Uterus (tissue), 4 donors: ENCODE measurements around the gene NRF1. TPM values are rescaled to one million over a fixed set of nuclear protein-coding genes. Genes with fewer than 3 reads are reported as not detected.

ENCODE experiments used
- DNase-seq, 2 donors: peaks; one replicate each; pipeline ENCODE4 v3.0.0-alpha.2; 2019 to 2020
- H3K27ac ChIP-seq, 2 donors: fragments of 200-600 bp; sonication (generic); 1 replicate in 1 of 2; 2 replicates in 1 of 2; pipeline ENCODE4 v1.5.1; 2016 to 2018
- H3K27me3 ChIP-seq, 2 donors: fragments of 200-600 bp; sonication (generic); one replicate each; pipeline ENCODE4 v1.5.1; 2018 to 2019; ENCODE audit warnings: control low read depth in 1 of 2
- H3K36me3 ChIP-seq, 2 donors: fragments of 200-600 bp; sonication (generic); one replicate each; pipeline ENCODE4 v1.5.1; 2019; ENCODE audit warnings: control low read depth in 1 of 2
- H3K4me1 ChIP-seq, 2 donors: fragments of 200-600 bp; sonication (generic); one replicate each; pipeline ENCODE4 v1.5.1; 2018 to 2019; ENCODE audit warnings: control low read depth in 1 of 2
- H3K4me3 ChIP-seq, 2 donors: fragments of 200-600 bp; sonication (generic); 1 replicate in 1 of 2; 2 replicates in 1 of 2; pipeline ENCODE4 v1.5.1; 2018 to 2019; ENCODE audit warnings: mild to moderate bottlenecking in 1 of 2
- H3K9me3 ChIP-seq, 2 donors: fragments of 200-600 bp; sonication (generic); one replicate each; pipeline ENCODE4 v1.5.1; 2019; ENCODE audit warnings: control low read depth in 1 of 2
- POLR2A ChIP-seq, 2 donors: fragments of 450-650 bp; IDR thresholded peaks; one replicate each; pipeline ENCODE4 v1.6.1; 2016; ENCODE audit warnings: antibody characterized with exemption in 2 of 2, mild to moderate bottlenecking in 1 of 2, moderate library complexity in 1 of 2
- intact Hi-C: fragments of 100-400 bp; cut with DNase I; formaldehyde crosslinking; loops from one replicate; pipeline ENCODE4 v1.15.1; 2023; ENCODE audit warnings: low total_unique reads
- total RNA-seq, 4 donors: library from RNA; depleted of rRNA in 3 of 4; stranded (reverse); fragments of >200 nt in 3 of 4; gene quantifications; one replicate each; pipeline versions ENCODE4 v1.1.0 to v1.2.4, GENCODE V29; 2014 to 2023
- TF ChIP-seq, protein P1 (sequence below), 4 experiments: fragments of 200-600 bp in 2 of 4; fragments of 450-650 bp in 2 of 4; sonication (generic) in 2 of 4; IDR thresholded peaks; one replicate each; pipeline ENCODE4 v1.5.1; 2016 to 2019; ENCODE audit warnings: antibody characterized with exemption in 4 of 4, mild to moderate bottlenecking in 2 of 4, moderate library complexity in 1 of 4
- donor health status: DM: yes; HTN: yes; CAD: no.

NRF1 gene
- total RNA-seq, 4 donors from 2014 or later = 18.2 to 56.5 (median 40.4) TPM

DNA sequence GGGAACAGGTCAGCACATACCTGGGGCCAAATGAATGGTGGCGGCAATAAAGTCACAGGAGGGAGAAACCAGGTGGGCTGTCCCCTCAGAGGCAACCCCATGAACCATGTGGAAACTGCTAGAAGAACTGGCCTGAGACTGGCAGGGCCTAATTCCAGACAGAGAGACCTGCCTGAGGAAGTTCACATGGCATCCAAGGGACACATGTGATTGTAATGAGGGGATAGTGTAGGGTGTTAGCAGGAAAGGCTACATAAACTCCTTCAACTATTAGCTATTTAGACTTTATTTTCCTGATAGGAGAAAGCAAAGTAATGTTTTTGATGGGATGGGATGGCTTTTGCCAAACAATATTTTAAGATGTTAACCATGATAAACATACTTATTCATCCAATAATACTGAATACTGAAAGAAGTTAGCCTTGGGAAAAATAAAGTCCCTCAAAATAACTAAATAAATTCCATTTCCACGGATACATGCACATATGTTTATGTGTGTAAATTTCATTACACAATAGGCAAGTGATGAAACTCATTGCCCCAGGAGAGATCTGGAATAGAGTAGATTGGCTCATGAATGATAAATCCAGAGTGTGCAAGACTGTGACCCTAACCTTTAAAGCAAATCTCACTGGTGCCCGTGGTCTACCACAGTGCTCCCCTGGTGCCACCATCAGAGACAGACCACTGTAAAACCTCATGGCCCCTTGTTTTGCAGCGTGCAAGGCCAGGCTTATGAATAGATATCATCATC lies 137.0 kb downstream of the NRF1 start:
- DNase-seq = no peak
- Histone ChIP-seq H3K4me3 (no peak overlapping the region), H3K27ac (no peak overlapping the region), H3K36me3 (no peaks in the 10 kb centered on the region), H3K27me3 (no peaks in the 10 kb centered on the region), H3K4me1 (no peaks in the 10 kb centered on the region), H3K9me3 (no peaks in the 10 kb centered on the region)
- intact Hi-C loops = no loop called here
- no peak for TF ChIP-seq POLR2A (IDR thresholded peaks at IDR 0.05)
- TF ChIP-seq, protein P1, sequence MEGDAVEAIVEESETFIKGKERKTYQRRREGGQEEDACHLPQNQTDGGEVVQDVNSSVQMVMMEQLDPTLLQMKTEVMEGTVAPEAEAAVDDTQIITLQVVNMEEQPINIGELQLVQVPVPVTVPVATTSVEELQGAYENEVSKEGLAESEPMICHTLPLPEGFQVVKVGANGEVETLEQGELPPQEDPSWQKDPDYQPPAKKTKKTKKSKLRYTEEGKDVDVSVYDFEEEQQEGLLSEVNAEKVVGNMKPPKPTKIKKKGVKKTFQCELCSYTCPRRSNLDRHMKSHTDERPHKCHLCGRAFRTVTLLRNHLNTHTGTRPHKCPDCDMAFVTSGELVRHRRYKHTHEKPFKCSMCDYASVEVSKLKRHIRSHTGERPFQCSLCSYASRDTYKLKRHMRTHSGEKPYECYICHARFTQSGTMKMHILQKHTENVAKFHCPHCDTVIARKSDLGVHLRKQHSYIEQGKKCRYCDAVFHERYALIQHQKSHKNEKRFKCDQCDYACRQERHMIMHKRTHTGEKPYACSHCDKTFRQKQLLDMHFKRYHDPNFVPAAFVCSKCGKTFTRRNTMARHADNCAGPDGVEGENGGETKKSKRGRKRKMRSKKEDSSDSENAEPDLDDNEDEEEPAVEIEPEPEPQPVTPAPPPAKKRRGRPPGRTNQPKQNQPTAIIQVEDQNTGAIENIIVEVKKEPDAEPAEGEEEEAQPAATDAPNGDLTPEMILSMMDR (IDR thresholded peaks at IDR 0.05) = no peak

DNA sequence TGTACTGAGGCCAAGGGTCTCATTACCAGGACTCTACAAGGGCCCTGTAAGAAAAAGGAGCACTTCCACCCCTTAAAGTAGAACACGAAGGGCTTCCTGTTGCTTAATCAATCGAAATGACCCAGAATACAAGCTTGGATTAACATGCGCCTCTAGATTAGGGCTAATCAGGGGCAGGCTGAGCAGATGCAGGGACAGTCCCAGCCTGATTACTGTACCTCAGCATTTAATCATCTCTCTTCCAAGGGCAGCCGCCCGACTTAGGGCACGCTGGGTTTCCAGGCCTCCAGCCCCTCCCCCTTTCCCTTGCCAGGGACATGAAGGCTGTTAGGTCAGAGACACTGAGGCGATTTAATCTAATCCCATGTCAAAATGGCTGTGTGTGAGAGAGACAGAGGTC lies 138.6 kb downstream of the NRF1 start:
- no peaks in the 10 kb centered on the region for H3K27me3 ChIP-seq
- no peak for TF ChIP-seq POLR2A (IDR thresholded peaks at IDR 0.05)
- TF ChIP-seq, protein P1 (IDR thresholded peaks at IDR 0.05) = no peak
- H3K9me3 ChIP-seq = no peaks in the 10 kb centered on the region
- H3K4me3 ChIP-seq = no peak overlapping the region
- intact Hi-C loops = no loop called here
- H3K27ac ChIP-seq = no peak overlapping the region
- no peaks in the 10 kb centered on the region for H3K4me1 ChIP-seq
- H3K36me3 ChIP-seq = no peaks in the 10 kb centered on the region
- no peak for DNase-seq

DNA sequence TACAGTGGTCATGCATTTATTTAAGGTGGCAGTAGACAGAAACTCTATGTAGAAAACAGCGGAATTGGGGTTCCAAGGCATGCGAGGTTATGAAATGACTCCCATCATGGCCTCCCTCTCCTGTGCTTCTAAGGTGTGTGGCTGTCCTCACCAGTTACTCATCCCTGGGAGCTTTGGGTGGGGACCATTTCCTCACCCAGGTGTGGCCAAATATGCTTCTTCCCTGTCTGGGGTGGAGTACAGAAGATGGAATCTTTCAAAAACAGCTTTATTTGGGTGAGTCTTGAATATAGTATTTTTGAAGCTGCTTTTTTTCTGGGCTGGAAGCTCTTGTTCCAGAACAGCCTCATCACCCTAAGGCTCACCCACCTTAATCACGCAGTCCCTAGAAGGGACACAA lies 139.0 kb downstream of the NRF1 start:
- H3K4me1 ChIP-seq = no peaks in the 10 kb centered on the region
- H3K36me3 ChIP-seq = no peaks in the 10 kb centered on the region
- TF ChIP-seq POLR2A (IDR thresholded peaks at IDR 0.05) = no peak
- TF ChIP-seq, protein P1 (IDR thresholded peaks at IDR 0.05) = no peak
- intact Hi-C loops = no loop called here
- no peaks in the 10 kb centered on the region for H3K9me3 ChIP-seq
- no peak overlapping the region for H3K27ac ChIP-seq
- no peak for DNase-seq
- H3K27me3 ChIP-seq = no peaks in the 10 kb centered on the region
- H3K4me3 ChIP-seq = no peak overlapping the region

DNA sequence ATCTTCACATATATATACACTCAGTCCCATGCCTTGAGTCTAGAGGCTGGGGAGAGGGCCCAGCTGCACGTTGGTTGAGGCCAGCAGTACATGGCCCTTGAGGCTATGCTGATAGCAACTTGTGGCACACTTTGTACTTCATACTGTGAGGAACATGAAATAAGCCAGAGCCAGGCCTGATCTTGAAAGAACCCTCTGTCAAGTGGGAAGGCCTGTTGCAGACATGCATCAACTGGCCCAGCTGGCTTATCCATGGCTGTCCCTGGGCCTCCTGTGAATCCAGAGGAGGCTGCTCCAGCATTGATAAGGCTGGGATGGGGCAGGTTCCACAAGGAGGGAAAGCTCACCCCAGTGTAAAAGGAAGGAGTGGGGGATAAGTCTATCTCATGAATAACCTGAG lies 140.4 kb downstream of the NRF1 start:
- H3K36me3 ChIP-seq = no peaks in the 10 kb centered on the region
- no peaks in the 10 kb centered on the region for H3K9me3 ChIP-seq
- no peak for TF ChIP-seq POLR2A (IDR thresholded peaks at IDR 0.05)
- TF ChIP-seq, protein P1 (IDR thresholded peaks at IDR 0.05) = no peak
- no peaks in the 10 kb centered on the region for H3K4me1 ChIP-seq
- no peak overlapping the region for H3K27ac ChIP-seq
- no peaks in the 10 kb centered on the region for H3K27me3 ChIP-seq
- DNase-seq = no peak
- H3K4me3 ChIP-seq = no peak overlapping the region
- intact Hi-C loops = no loop called here

DNA sequence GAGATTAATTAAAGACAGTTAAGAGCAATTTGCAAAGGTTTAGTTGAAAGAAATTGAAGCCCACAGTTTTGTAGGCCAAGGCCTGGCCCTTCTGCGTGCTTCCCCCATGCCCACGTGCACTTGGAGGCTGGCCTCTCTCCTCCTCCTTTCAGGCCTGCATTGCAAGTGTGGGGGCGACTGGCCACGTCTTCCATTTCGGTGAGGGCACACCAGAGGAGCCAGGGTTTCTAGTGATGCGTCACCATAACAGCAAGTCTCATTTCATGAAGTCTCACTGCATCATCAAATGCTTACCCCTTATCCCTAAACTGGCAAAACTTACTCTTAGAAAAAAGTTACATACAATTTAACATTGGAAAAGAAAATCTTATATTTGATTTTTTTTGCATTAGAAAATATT lies 141.2 kb downstream of the NRF1 start:
- no peak overlapping the region for H3K27ac ChIP-seq
- no peak overlapping the region for H3K4me3 ChIP-seq
- no peaks in the 10 kb centered on the region for H3K4me1 ChIP-seq
- TF ChIP-seq, protein P1 (IDR thresholded peaks at IDR 0.05) = no peak
- TF ChIP-seq POLR2A (IDR thresholded peaks at IDR 0.05) = no peak
- DNase-seq = no peak
- H3K36me3 ChIP-seq = no peaks in the 10 kb centered on the region
- intact Hi-C loops = no loop called here
- H3K9me3 ChIP-seq = no peaks in the 10 kb centered on the region
- no peaks in the 10 kb centered on the region for H3K27me3 ChIP-seq
